Stomach (tissue), 4 donors: ENCODE measurements around the gene SH3BP2.

Experiments used
- EP300 ChIP-seq: sonication (generic); formaldehyde crosslinking; IDR thresholded peaks from one replicate; pipeline ENCODE4 v1.6.1; 2017; ENCODE audit warnings: antibody characterized with exemption
- POLR2A ChIP-seq, 4 donors: fragments of 450-650 bp; IDR thresholded peaks; one replicate each; pipeline ENCODE4 v1.6.1; 2016; ENCODE audit warnings: antibody characterized with exemption in 4 of 4, control low read depth in 2 of 4, mild to moderate bottlenecking in 1 of 4, moderate library complexity in 1 of 4
- POLR2AphosphoS5 ChIP-seq, 3 donors: sonication (generic); formaldehyde crosslinking; IDR thresholded peaks; one replicate each; pipeline ENCODE4 v1.6.1; 2016; ENCODE audit warnings: antibody characterized with exemption in 3 of 3
- TF ChIP-seq, protein P1 (sequence below), 7 experiments: fragments of 450-650 bp in 4 of 7; fragments of 200-600 bp in 3 of 7; sonication (generic) in 3 of 7; IDR thresholded peaks; one replicate each; pipeline ENCODE4 v1.5.1; 2016 to 2019; ENCODE audit warnings: antibody characterized with exemption in 7 of 7, control low read depth in 2 of 7, mild to moderate bottlenecking in 1 of 7

DNA sequence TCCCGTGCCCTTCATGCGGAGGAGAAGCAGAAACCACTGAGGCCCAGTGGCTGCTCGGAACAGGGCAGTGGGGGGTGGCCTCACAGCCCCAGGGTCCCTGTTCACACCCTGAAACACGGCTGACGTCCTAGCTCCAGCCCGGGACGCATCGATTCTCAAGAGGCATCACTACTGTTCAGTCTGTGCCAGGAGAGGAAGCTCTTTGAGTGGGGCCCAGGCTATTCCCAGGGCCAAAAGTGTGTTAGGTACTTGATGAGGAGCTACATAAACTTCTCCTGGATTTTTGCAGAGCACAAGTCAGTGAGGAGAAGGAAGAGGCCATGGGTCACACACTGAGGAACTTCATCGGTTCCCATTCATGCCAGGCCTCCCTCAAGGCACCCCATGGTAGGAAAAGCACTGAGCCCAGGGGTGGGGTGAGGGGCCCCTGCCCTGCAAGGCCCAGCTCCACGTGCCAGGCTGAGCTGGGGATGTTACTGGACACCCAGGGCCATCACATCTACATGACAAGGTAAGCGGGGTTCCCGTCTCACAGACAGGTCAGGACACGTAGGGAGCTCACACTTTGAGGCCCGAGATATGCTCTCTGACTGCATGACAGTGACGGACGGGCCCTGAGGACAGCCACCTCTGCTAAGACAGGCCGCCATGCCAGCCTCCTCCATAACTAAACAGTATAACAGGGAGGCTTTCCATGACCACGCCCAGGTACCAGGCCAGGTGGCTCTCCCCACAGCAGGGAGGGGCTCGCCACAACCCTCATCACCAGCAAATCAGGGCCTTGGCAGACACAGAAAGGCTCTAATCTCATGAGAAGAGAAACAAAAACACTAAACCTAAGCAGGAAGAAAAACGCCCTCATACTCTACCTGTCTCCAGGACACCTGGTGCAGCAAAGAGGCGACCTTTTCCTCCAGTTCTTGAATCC is 49.1 kb upstream of the SH3BP2 start:
- no peak for TF ChIP-seq POLR2A (IDR thresholded peaks at IDR 0.05)
- TF ChIP-seq, protein P1, sequence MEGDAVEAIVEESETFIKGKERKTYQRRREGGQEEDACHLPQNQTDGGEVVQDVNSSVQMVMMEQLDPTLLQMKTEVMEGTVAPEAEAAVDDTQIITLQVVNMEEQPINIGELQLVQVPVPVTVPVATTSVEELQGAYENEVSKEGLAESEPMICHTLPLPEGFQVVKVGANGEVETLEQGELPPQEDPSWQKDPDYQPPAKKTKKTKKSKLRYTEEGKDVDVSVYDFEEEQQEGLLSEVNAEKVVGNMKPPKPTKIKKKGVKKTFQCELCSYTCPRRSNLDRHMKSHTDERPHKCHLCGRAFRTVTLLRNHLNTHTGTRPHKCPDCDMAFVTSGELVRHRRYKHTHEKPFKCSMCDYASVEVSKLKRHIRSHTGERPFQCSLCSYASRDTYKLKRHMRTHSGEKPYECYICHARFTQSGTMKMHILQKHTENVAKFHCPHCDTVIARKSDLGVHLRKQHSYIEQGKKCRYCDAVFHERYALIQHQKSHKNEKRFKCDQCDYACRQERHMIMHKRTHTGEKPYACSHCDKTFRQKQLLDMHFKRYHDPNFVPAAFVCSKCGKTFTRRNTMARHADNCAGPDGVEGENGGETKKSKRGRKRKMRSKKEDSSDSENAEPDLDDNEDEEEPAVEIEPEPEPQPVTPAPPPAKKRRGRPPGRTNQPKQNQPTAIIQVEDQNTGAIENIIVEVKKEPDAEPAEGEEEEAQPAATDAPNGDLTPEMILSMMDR (IDR thresholded peaks at IDR 0.05), result no peak
- no peak for TF ChIP-seq EP300
- no peak for TF ChIP-seq POLR2AphosphoS5 (IDR thresholded peaks at IDR 0.05)
